GM12878 (cell line): ENCODE data around the gene STXBP5. TPM values are rescaled to one million over a fixed set of nuclear protein-coding genes. Genes with fewer than 3 reads are reported as not detected.
A peak's percentile ranks its signal among the peaks of the same experiment; 100 is the strongest.

Experiments used
- ATAC-seq: fragments of 200-7000 bp; cut with Tn5 transposase; 3 replicates; pipeline ENCODE4 v1.9.1; 2020; ENCODE audit warnings: mild to moderate bottlenecking, moderate library complexity
- BruUV-seq: library from RNA; stranded (reverse); fragments of 400-500 nt; replicated peaks from 2 replicates; lab custom pipeline; 2021; lab: Mats Ljungman, UMichigan
- CTCF ChIA-PET: fragments of 300-600 bp; sonication (Branson Sonifier 250); formaldehyde crosslinking; extraction: SDS; loops from one replicate; lab custom pipeline; 2021; ENCODE audit warnings: inconsistent platforms; lab: Yijun Ruan, JAX
- POLR2A ChIA-PET: fragments of 350-600 bp; formaldehyde crosslinking; extraction: SDS; loops from one replicate; lab custom pipeline; 2021; ENCODE audit warnings: inconsistent platforms; lab: Charles Lee
- RAD21 ChIA-PET: fragments of 300-600 bp; sonication (Branson Sonifier 250); formaldehyde crosslinking; loops from one replicate; lab custom pipeline; 2023; ENCODE audit warnings: antibody characterized with exemption; ENCODE audit not compliant: unreplicated experiment; lab: Charles Lee
- SMC1A ChIA-PET: fragments of 300-600 bp; sonication (Branson Sonifier 250); formaldehyde crosslinking; loops from one replicate; lab custom pipeline; 2023; ENCODE audit not compliant: unreplicated experiment, uncharacterized antibody; lab: Charles Lee
- DNase-seq: peaks from one replicate; pipeline ENCODE4 v3.0.0-alpha.2; 2011; ENCODE audit warnings: low read depth, low spot score
- FAIRE-seq: peaks from 3 replicates; lab custom pipeline; 2011; peaks lifted over from hg19 to GRCh38; lab: Jason Lieb, UNC
- H2AFZ ChIP-seq: 2 replicates; pipeline ENCODE4 v1.6.0; 2011; ENCODE audit warnings: low read depth, low read length, control low read depth; ENCODE audit not compliant: control insufficient read depth
- H3K27ac ChIP-seq: 2 replicates; pipeline ENCODE4 v1.5.1; 2011; ENCODE audit warnings: control low read depth; ENCODE audit not compliant: control insufficient read depth, insufficient read depth
- H3K27me3 ChIP-seq, 2 experiments: replicated peaks in 1 of 2; 2 replicates each; pipeline versions ENCODE4 v1.6.0 to v1.6.1; 2011; ENCODE audit warnings: low read length in 1 of 2; ENCODE audit not compliant: control insufficient read depth in 2 of 2, insufficient read depth in 2 of 2
- H3K36me3 ChIP-seq, 2 experiments: 2 replicates each; pipeline ENCODE4 v1.5.1; 2011; ENCODE audit warnings: low read length in 1 of 2; ENCODE audit not compliant: control insufficient read depth in 2 of 2, insufficient read depth in 2 of 2
- H3K4me1 ChIP-seq: 2 replicates; pipeline ENCODE4 v1.6.1; 2011; ENCODE audit warnings: mild to moderate bottlenecking, low read length, moderate library complexity, mixed read lengths; ENCODE audit not compliant: control insufficient read depth, insufficient read depth
- H3K4me2 ChIP-seq: 2 replicates; pipeline ENCODE4 v1.6.0; 2011; ENCODE audit warnings: control low read depth; ENCODE audit not compliant: control insufficient read depth, insufficient read depth
- H3K4me3 ChIP-seq: fragments of 200-600 bp; sonication (generic); 2 replicates; pipeline ENCODE4 v1.5.1; 2016
- H3K79me2 ChIP-seq: 2 replicates; pipeline ENCODE4 v1.6.0; 2011; ENCODE audit warnings: low read length; ENCODE audit not compliant: control insufficient read depth, insufficient read depth
- H3K9ac ChIP-seq: 2 replicates; pipeline ENCODE4 v1.8.0; 2011; ENCODE audit warnings: low read length, control low read depth, mixed read lengths; ENCODE audit not compliant: control insufficient read depth, insufficient read depth
- H3K9me3 ChIP-seq: replicated peaks from 3 replicates; pipeline ENCODE4 v1.5.1; 2011; ENCODE audit warnings: mild to moderate bottlenecking, low read length; ENCODE audit not compliant: control insufficient read depth, insufficient read depth
- H4K20me1 ChIP-seq: 2 replicates; pipeline ENCODE4 v1.6.0; 2011; ENCODE audit not compliant: control insufficient read depth, insufficient read depth
- BACH1 ChIP-seq: fragments of 450-650 bp; IDR thresholded peaks from 2 replicates; pipeline ENCODE4 v1.6.1; 2017; ENCODE audit warnings: mild to moderate bottlenecking, borderline replicate concordance
- ESRRA ChIP-seq: IDR thresholded peaks from 2 replicates; pipeline ENCODE4 v1.6.1; 2012; ENCODE audit warnings: mild to moderate bottlenecking, low read length, improper control_type of control experiment
- POLR2A ChIP-seq: IDR thresholded peaks from 2 replicates; pipeline ENCODE4 v1.6.1; 2011; ENCODE audit warnings: low read depth, mild to moderate bottlenecking, low read length
- SMARCA5 ChIP-seq: fragments of 450-650 bp; IDR thresholded peaks from 2 replicates; pipeline ENCODE4 v1.6.1; 2017; ENCODE audit warnings: mild to moderate bottlenecking
- ZNF384 ChIP-seq: IDR thresholded peaks from 2 replicates; pipeline ENCODE4 v1.6.1; 2012; ENCODE audit warnings: low read depth, mild to moderate bottlenecking, low read length, improper control_type of control experiment, borderline replicate concordance
- WGBS: methylation state at CpG from one replicate; pipeline ENCODE4 v1.1.6; 2016; ENCODE audit warnings: low lambda C conversion rate; ENCODE audit not compliant: insufficient replicate concordance, insufficient coverage; ENCODE audit errors: missing lambda C conversion rate; 5-methylcytosine and 5-hydroxymethylcytosine counted together
- in situ Hi-C: fragments of 300-500 bp; cut with MboI; formaldehyde crosslinking; loops from 9 replicates; pipeline ENCODE4 v1.14.3; 2018; ENCODE audit warnings: mixed read lengths
- intact Hi-C: fragments of 100-400 bp; cut with micrococcal nuclease; formaldehyde crosslinking; loops from one replicate; pipeline ENCODE4 v1.14.2; 2022; ENCODE audit not compliant: unreplicated experiment
- polyA plus RNA-seq, 11 experiments: library from polyadenylated mRNA; depleted of rRNA in 4 of 11; unstranded in 6 of 11; stranded (reverse) in 5 of 11; fragments of >200 nt; fragmentation: Nextera tagmentation in 4 of 11; fragmentation: Illumina TruSeq in 1 of 11; extraction: Ambion mirVana in 4 of 11; extraction: Trizol in 1 of 11; gene quantifications; 1 replicate in 1 of 11; 2 replicates in 10 of 11; pipeline versions ENCODE4 v1.2.1 to v1.2.3, GENCODE V29; 2011 to 2016; ENCODE audit warnings: inconsistent platforms in 2 of 11, missing spikeins in 2 of 11, low read depth in 1 of 11
- total RNA-seq, 4 experiments: library from RNA; depleted of rRNA in 3 of 4; stranded (reverse); fragments of >200 nt in 3 of 4; fragmentation: Illumina TruSeq in 1 of 4; extraction: Trizol in 1 of 4; gene quantifications; 2 replicates each; pipeline versions ENCODE4 v1.2.1 to v1.2.3, GENCODE V29; 2013 to 2021
- TF ChIP-seq, protein P1 (sequence below): fragments of 450-650 bp; IDR thresholded peaks from 2 replicates; pipeline ENCODE4 v1.6.1; 2016; ENCODE audit warnings: mild to moderate bottlenecking, moderate library complexity, borderline replicate concordance
- TF ChIP-seq, protein P2 (sequence below): IDR thresholded peaks from 2 replicates; pipeline ENCODE4 v1.6.1; 2012; ENCODE audit warnings: low read length, inconsistent platforms
- TF ChIP-seq, protein P3 (sequence below): fragments of 450-650 bp; IDR thresholded peaks from 2 replicates; pipeline ENCODE4 v1.6.1; 2017; ENCODE audit warnings: mild to moderate bottlenecking, low read depth, inconsistent platforms; ENCODE audit not compliant: poor library complexity, severe bottlenecking
- TF ChIP-seq, protein P4 (sequence below): IDR thresholded peaks from 2 replicates; pipeline ENCODE4 v1.6.1; 2011; ENCODE audit warnings: low read depth, mild to moderate bottlenecking, low read length, moderate library complexity, borderline replicate concordance; ENCODE audit errors: extremely low read depth

The STXBP5 gene
- total and polyA plus RNA-seq, 10 of the 15 experiments (the other 5 are each of a cell fraction or from before 2014, with no cell fraction given) = 1.4 to 13.2 (median 8.4) TPM

- no peak for TF ChIP-seq BACH1
Measured at GRCh38 chr6:147202516-147203310, 1.5 kb upstream of the STXBP5 start (continued).

GRCh38 chr6:147203311-147204059 is 732 bp upstream of the STXBP5 start:
- Histone ChIP-seq H3K9ac (peak overlapping the region; percentile 72), H3K27me3 (no peaks in the 10 kb centered on the region), H3K36me3 (no peaks in the 10 kb centered on the region), H2AFZ (peak overlapping the region; percentile 100), H3K4me2 (peak overlapping the region; percentile 97), H3K9me3 (no peaks in the 10 kb centered on the region), H3K4me1 (no peaks in the 10 kb centered on the region), H4K20me1 (no peaks in the 10 kb centered on the region), H3K79me2 (peaks cover 25% of the 10 kb centered on the region), H3K27ac (peak overlapping the region; percentile 85), H3K4me3 (peak overlapping the region; percentile 76)
- under 1% methylated on average over 49 of the region's 74 CpGs for WGBS
- peak; percentile 71 for ATAC-seq
- BruUV-seq = no TSS peak
- FAIRE-seq = peak; percentile 72
- in situ Hi-C loops = no loop called here
- ChIA-PET SMC1A (interaction anchor here (1.2 kb wide), 1 partner anchor 8 kb away, joined by 4 read pairs; no protein-coding TSS in a partner anchor), RAD21 (interaction anchor here (1.1 kb wide), 1 partner anchor 10 kb away, joined by 3 read pairs; no protein-coding TSS in a partner anchor), CTCF (no interaction called here), POLR2A (interaction anchor here (0.6 kb wide), 1 partner anchor 1859 kb away, joined by 6 read pairs; no protein-coding TSS in a partner anchor)
- DNase-seq = peak; percentile 9
- intact Hi-C loops = loop anchor here (10.0 kb wide), 1 partner anchor 181 kb away; no protein-coding TSS in a partner anchor
- TF ChIP-seq, protein P1, sequence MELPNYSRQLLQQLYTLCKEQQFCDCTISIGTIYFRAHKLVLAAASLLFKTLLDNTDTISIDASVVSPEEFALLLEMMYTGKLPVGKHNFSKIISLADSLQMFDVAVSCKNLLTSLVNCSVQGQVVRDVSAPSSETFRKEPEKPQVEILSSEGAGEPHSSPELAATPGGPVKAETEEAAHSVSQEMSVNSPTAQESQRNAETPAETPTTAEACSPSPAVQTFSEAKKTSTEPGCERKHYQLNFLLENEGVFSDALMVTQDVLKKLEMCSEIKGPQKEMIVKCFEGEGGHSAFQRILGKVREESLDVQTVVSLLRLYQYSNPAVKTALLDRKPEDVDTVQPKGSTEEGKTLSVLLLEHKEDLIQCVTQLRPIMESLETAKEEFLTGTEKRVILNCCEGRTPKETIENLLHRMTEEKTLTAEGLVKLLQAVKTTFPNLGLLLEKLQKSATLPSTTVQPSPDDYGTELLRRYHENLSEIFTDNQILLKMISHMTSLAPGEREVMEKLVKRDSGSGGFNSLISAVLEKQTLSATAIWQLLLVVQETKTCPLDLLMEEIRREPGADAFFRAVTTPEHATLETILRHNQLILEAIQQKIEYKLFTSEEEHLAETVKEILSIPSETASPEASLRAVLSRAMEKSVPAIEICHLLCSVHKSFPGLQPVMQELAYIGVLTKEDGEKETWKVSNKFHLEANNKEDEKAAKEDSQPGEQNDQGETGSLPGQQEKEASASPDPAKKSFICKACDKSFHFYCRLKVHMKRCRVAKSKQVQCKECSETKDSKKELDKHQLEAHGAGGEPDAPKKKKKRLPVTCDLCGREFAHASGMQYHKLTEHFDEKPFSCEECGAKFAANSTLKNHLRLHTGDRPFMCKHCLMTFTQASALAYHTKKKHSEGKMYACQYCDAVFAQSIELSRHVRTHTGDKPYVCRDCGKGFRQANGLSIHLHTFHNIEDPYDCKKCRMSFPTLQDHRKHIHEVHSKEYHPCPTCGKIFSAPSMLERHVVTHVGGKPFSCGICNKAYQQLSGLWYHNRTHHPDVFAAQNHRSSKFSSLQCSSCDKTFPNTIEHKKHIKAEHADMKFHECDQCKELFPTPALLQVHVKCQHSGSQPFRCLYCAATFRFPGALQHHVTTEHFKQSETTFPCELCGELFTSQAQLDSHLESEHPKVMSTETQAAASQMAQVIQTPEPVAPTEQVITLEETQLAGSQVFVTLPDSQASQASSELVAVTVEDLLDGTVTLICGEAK = no peak
- TF ChIP-seq ESRRA = no peak
- TF ChIP-seq, protein P2, sequence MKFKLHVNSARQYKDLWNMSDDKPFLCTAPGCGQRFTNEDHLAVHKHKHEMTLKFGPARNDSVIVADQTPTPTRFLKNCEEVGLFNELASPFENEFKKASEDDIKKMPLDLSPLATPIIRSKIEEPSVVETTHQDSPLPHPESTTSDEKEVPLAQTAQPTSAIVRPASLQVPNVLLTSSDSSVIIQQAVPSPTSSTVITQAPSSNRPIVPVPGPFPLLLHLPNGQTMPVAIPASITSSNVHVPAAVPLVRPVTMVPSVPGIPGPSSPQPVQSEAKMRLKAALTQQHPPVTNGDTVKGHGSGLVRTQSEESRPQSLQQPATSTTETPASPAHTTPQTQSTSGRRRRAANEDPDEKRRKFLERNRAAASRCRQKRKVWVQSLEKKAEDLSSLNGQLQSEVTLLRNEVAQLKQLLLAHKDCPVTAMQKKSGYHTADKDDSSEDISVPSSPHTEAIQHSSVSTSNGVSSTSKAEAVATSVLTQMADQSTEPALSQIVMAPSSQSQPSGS = no peak
- peak; percentile 80 for TF ChIP-seq SMARCA5
- TF ChIP-seq POLR2A = peak; percentile 82
- TF ChIP-seq, protein P3, sequence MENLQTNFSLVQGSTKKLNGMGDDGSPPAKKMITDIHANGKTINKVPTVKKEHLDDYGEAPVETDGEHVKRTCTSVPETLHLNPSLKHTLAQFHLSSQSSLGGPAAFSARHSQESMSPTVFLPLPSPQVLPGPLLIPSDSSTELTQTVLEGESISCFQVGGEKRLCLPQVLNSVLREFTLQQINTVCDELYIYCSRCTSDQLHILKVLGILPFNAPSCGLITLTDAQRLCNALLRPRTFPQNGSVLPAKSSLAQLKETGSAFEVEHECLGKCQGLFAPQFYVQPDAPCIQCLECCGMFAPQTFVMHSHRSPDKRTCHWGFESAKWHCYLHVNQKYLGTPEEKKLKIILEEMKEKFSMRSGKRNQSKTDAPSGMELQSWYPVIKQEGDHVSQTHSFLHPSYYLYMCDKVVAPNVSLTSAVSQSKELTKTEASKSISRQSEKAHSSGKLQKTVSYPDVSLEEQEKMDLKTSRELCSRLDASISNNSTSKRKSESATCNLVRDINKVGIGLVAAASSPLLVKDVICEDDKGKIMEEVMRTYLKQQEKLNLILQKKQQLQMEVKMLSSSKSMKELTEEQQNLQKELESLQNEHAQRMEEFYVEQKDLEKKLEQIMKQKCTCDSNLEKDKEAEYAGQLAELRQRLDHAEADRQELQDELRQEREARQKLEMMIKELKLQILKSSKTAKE = peak; percentile 37
- TF ChIP-seq, protein P4, sequence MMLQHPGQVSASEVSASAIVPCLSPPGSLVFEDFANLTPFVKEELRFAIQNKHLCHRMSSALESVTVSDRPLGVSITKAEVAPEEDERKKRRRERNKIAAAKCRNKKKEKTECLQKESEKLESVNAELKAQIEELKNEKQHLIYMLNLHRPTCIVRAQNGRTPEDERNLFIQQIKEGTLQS = no peak
- no peak for TF ChIP-seq ZNF384
- peak; percentile 79 for TF ChIP-seq BACH1
